ENCODE measurements around the gene GJA5.

DNA sequence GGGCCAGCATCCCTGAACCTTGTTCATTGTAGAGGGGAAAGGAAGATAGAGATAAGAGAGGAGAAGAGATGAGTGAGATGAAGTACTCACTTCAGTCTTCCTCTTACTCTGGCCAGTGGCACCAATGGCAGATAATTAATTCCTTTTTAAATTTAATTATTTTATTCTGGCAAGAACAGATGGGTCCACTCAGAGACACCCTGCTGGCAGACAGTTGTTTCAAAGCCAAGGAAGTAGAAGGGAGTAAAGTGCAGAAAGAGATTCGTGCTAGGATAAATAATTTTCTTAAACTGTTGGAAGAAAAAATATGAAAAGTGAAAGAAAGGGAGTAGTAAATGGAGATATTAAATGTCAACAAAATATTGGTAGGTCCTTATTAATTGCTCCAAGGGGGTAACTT lies 7.7 kb upstream of the GJA5 start:
- no peak for TF ChIP-seq FOXA1 (IDR thresholded peaks at IDR 0.05)
- TF ChIP-seq ELF4 (IDR thresholded peaks at IDR 0.05) = no peak
- no peak for TF ChIP-seq BHLHE40 (IDR thresholded peaks at IDR 0.05; ENCODE audit: borderline replicate concordance)
- no peak for TF ChIP-seq SP1 (IDR thresholded peaks at IDR 0.05)
- TF ChIP-seq TARDBP (IDR thresholded peaks at IDR 0.05) = no peak
- TF ChIP-seq FOXM1 (IDR thresholded peaks at IDR 0.05; ENCODE audit: borderline replicate concordance) = no peak
- no peak for TF ChIP-seq SUZ12 (IDR thresholded peaks at IDR 0.05)
- TF ChIP-seq FOXK2 (IDR thresholded peaks at IDR 0.05) = no peak
- TF ChIP-seq NFRKB (IDR thresholded peaks at IDR 0.05) = no peak
- TF ChIP-seq ZNF384 (IDR thresholded peaks at IDR 0.05) = no peak
- TF ChIP-seq ARNT (IDR thresholded peaks at IDR 0.05) = no peak

Measured in HEK293T (cell line).